ENCODE results near the gene MYOZ2. TPM values are rescaled to one million over a fixed set of nuclear protein-coding genes. Genes with fewer than 3 reads are reported as not detected.

Gene MYOZ2
- total and polyA plus RNA-seq, 2 of the 4 experiments (the other 2 are of a cell fraction) = 0.17 to 0.18 TPM

DNA sequence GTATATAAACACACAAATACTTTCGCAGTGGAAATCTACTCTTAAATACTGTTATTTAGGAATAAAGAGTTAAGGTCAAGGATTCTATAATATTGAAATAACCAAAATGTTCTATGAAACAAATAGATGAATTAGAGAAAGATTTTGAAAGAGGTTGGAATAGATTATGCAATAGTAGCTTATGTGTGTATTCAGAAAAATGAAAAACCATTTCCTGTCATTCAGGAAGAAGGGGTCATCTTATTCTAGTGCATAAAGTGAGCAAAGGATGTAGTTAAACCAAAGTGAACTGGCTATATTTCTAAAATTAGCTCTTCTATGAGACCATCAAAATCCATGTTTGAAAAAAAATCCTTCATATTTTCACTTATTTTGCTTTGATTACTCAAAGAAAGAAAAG is 30.0 kb upstream of the MYOZ2 start:
- Histone ChIP-seq H3K4me1 (ENCODE audit: control insufficient read depth, insufficient read depth, low read length) (peaks cover 12% of the 10 kb centered on the region; the same call in 1 of the 2 replicates), H4K8ac (ENCODE audit: low read depth in 2 of 2, low read length in 2 of 2) (0 out of 4 replicates have a peak overlapping the region, but pooled peaks of 1 of the 2 experiments have one; percentile 34), H3K36me3 (ENCODE audit: control insufficient read depth, insufficient read depth, low read length) (no peaks in the 10 kb centered on the region), H2BK120ac (ENCODE audit: low read depth, low read length) (peak overlapping the region; percentile 41; the same call in 1 of the 2 replicates), H2AK9ac (replicated peaks; ENCODE audit: low read depth, low read length, poor library complexity) (no peak overlapping the region), H3K27ac (ENCODE audit: insufficient read depth, low read length) (no peak overlapping the region), H2BK20ac (ENCODE audit: low read depth, low read length) (no peak overlapping the region), H3K23ac (ENCODE audit: low read depth, low read length) (no peak overlapping the region), H3K4me3 (ENCODE audit: insufficient read depth, low read depth, low read length) (no peak overlapping the region), H3K9me3 (ENCODE audit: control insufficient read depth, insufficient read depth, low read length) (no peaks in the 10 kb centered on the region), H2AFZ (replicated peaks; ENCODE audit: low read length, poor library complexity) (no peak overlapping the region), H4K20me1 (ENCODE audit: insufficient read depth, low read length) (no peaks in the 10 kb centered on the region), H3K4me2 (ENCODE audit: low read depth, low read length) (no peak overlapping the region), H3K18ac (ENCODE audit: low read depth, low read length) (no peak overlapping the region; the same call in 1 of the 2 replicates), H3K14ac (replicated peaks; ENCODE audit: low read depth, low read length) (no peak overlapping the region), H4K91ac (ENCODE audit: insufficient read depth, low read depth, low read length) (no peak overlapping the region), H3K56ac (ENCODE audit: extremely low read depth, insufficient read depth, low read length) (no peak overlapping the region), H3K27me3 (ENCODE audit: control insufficient read depth, insufficient read depth, low read length) (no peaks in the 10 kb centered on the region), H2BK15ac (ENCODE audit: low read depth, low read length) (no peak overlapping the region), H2AK5ac (ENCODE audit: low read depth, low read length) (no peak overlapping the region), H3K9ac (ENCODE audit: low read depth, low read length) (no peak overlapping the region), H3K79me1 (ENCODE audit: low read depth in 1 of 2, low read length in 2 of 2) (0 out of 4 replicates have a peak, but pooled peaks cover 0 to 2% of the 10 kb centered on the region in 2 experiments), H4K5ac (ENCODE audit: low read depth, low read length) (no peak overlapping the region), H3K4ac (ENCODE audit: low read depth, low read length) (no peak overlapping the region), H2BK5ac (ENCODE audit: low read depth, low read length, poor library complexity, severe bottlenecking) (peak overlapping the region; percentile 66), H3K9me1 (ENCODE audit: insufficient read depth, low read length) (peaks cover 10% of the 10 kb centered on the region; the same call in 1 of the 2 replicates)
- intact Hi-C loops (cut with micrococcal nuclease) = no loop called here
- no peak for DNase-seq
- ATAC-seq (ENCODE audit: low read depth) = no peak
- in situ Hi-C loops (cut with MboI; ENCODE audit: low sequenced_read_pairs) = loop anchor here (10.0 kb wide), 1 partner anchor 109 kb away; the partner anchor contains the start of gene USP53
- ChIA-PET POLR2A (ENCODE audit: unreplicated experiment) (interaction anchor here (0.9 kb wide), 1 partner anchor 107 kb away, joined by 3 read pairs; the partner anchor contains the start of gene USP53), CTCF (no interaction called here)
- BruUV-seq (replicated peaks) = no TSS peak
- no peak for TF ChIP-seq RFX5 (IDR thresholded peaks at IDR 0.05; ENCODE audit: low read depth, low read length)
- TF ChIP-seq CEBPB (IDR thresholded peaks at IDR 0.05; ENCODE audit: low read depth, low read length) = peak; percentile 81
- no CpG with 5 or more reads among the region's 1 CpG for WGBS, 2 experiments (ENCODE audit: extremely low coverage in 2 of 2, insufficient read length in 1 of 2)
- dilution Hi-C loops (cut with HindIII; ENCODE audit: low sequenced_read_pairs, unreplicated experiment) = no loop called here
